Epithelial cell of esophagus (primary cell): ENCODE data around the gene PLK5.
A peak's percentile ranks its signal among the peaks of the same experiment; 100 is the strongest.
"Not testable (repeated sequence)": the region's sequence is repeated elsewhere in the genome, so short reads cannot be mapped to it uniquely, and the experiment has no call there.

Experiments
- DNase-seq: peaks from one replicate; pipeline ENCODE4 v3.0.0; 2010; ENCODE audit warnings: low read depth
- H3K4me3 ChIP-seq: 2 replicates; pipeline ENCODE4 v1.5.1; 2011; ENCODE audit warnings: mild to moderate bottlenecking, low read length, control low read depth
- CTCF ChIP-seq: IDR thresholded peaks from 2 replicates; pipeline ENCODE4 v1.5.1; 2011; ENCODE audit warnings: low read depth, mild to moderate bottlenecking, low read length, control low read depth, inconsistent platforms; ENCODE audit not compliant: insufficient read depth; ENCODE audit errors: missing control alignments

PLK5 gene

GRCh38 chr19:1523412-1524286 lies at the start of gene PLK5:
Gene PLK5 (plus strand): TSS chr19:1524077. CDS start chr19:1526997, 2,920 bp downstream.
- no peak for DNase-seq
- TF ChIP-seq CTCF = no peak
- no peak within 1 kb of the TSS for H3K4me3 ChIP-seq

GRCh38 chr19:1474765-1475351 lies 49.0 kb upstream of the PLK5 start:
- TF ChIP-seq CTCF = no peak
- H3K4me3 ChIP-seq = no peak overlapping the region
- DNase-seq = no peak

GRCh38 chr19:1475751-1476437 lies 48.0 kb upstream of the PLK5 start:
- H3K4me3 ChIP-seq = no peak overlapping the region
- no peak for TF ChIP-seq CTCF
- DNase-seq = no peak

GRCh38 chr19:1477056-1477455 lies 46.8 kb upstream of the PLK5 start:
- peak; percentile 36 for DNase-seq
- H3K4me3 ChIP-seq = not testable (repeated sequence)

GRCh38 chr19:1478934-1479707 lies 44.8 kb upstream of the PLK5 start, which contains the start of gene C19orf25:
Gene C19orf25 (minus strand): TSS chr19:1479215. CDS start chr19:1478903, 312 bp downstream.
- H3K4me3 ChIP-seq = peak within 1 kb of the TSS; percentile 87
- no peak for TF ChIP-seq CTCF

GRCh38 chr19:1481224-1481892 lies 42.5 kb upstream of the PLK5 start:
- no peak overlapping the region for H3K4me3 ChIP-seq
- DNase-seq = no peak
- TF ChIP-seq CTCF = no peak

More at GRCh38 chr19:1478934-1479707, 44.8 kb upstream of the PLK5 start, which contains the start of gene C19orf25:
- DNase-seq = peak; percentile 96
